Endothelial cell of umbilical vein (primary cell): Measurements from ENCODE around the gene KERA. TPM values are rescaled to one million over a fixed set of nuclear protein-coding genes. Genes with fewer than 3 reads are reported as not detected.

Experiments
- BruUV-seq: library from RNA; stranded (reverse); fragments of 400-500 nt; replicated peaks from 2 replicates; lab custom pipeline; 2021; lab: Mats Ljungman, UMichigan
- CTCF ChIA-PET: fragments of 300-600, 350-600 bp; sonication (Branson Sonifier 250); formaldehyde crosslinking; loops from one replicate; lab custom pipeline; 2021; ENCODE audit warnings: antibody characterized with exemption, inconsistent platforms; lab: Charles Lee
- POLR2A ChIA-PET: fragments of 300-600, 350-600 bp; sonication (Branson Sonifier 250); formaldehyde crosslinking; loops from one replicate; lab custom pipeline; 2021; ENCODE audit warnings: antibody characterized with exemption, inconsistent platforms; lab: Charles Lee
- DNase-seq: peaks from one replicate; pipeline ENCODE4 v3.0.0-alpha.2; 2011; ENCODE audit warnings: low read depth, low spot score
- FAIRE-seq: peaks from 2 replicates; lab custom pipeline; 2011; peaks lifted over from hg19 to GRCh38; lab: Jason Lieb, UNC
- H2AFZ ChIP-seq: 2 replicates; pipeline ENCODE4 v1.6.0; 2012; ENCODE audit warnings: low read depth, low read length, control low read depth, inconsistent platforms
- H3K27ac ChIP-seq: 2 replicates; pipeline ENCODE4 v1.5.1; 2011; ENCODE audit warnings: low read depth, mild to moderate bottlenecking, control low read depth, low read length, moderate library complexity; ENCODE audit not compliant: insufficient read depth
- H3K27me3 ChIP-seq, 2 experiments: 2 replicates each; pipeline versions ENCODE4 v1.6.0 to v1.6.1; 2011; ENCODE audit warnings: low read length in 2 of 2, mixed read lengths in 1 of 2; ENCODE audit not compliant: control insufficient read depth in 2 of 2, insufficient read depth in 2 of 2
- H3K36me3 ChIP-seq, 2 experiments: 2 replicates in 1 of 2; 3 replicates in 1 of 2; pipeline ENCODE4 v1.5.1; 2011; ENCODE audit warnings: low read length in 2 of 2, mild to moderate bottlenecking in 1 of 2, moderate library complexity in 1 of 2; ENCODE audit not compliant: control insufficient read depth in 2 of 2, insufficient read depth in 2 of 2; ENCODE audit errors: extremely low read depth in 1 of 2
- H3K4me1 ChIP-seq: 3 replicates; pipeline ENCODE4 v1.5.1; 2011; ENCODE audit warnings: mild to moderate bottlenecking, low read length; ENCODE audit not compliant: control insufficient read depth, insufficient read depth; ENCODE audit errors: extremely low read depth
- H3K4me2 ChIP-seq: 2 replicates; pipeline ENCODE4 v1.6.1; 2011; ENCODE audit warnings: low read length, control low read depth, mixed read lengths; ENCODE audit not compliant: insufficient read depth
- H3K4me3 ChIP-seq, 3 experiments: fragments of 200-600 bp in 1 of 3; sonication (generic), shearing (Covaris generic) in 1 of 3; replicated peaks in 1 of 3; 2 replicates each; pipeline ENCODE4 v1.5.1; 2011 to 2016; ENCODE audit warnings: control low read depth in 3 of 3, low read length in 3 of 3, mild to moderate bottlenecking in 2 of 3, inconsistent platforms in 1 of 3, low read depth in 1 of 3, moderate library complexity in 1 of 3; ENCODE audit not compliant: insufficient read depth in 1 of 3
- H3K79me2 ChIP-seq: 2 replicates; pipeline ENCODE4 v1.6.0; 2012; ENCODE audit warnings: low read length, inconsistent platforms; ENCODE audit not compliant: control insufficient read depth, insufficient read depth
- H3K9ac ChIP-seq: replicated peaks from 2 replicates; pipeline ENCODE3; 2011; ENCODE audit warnings: low read length, control low read depth; ENCODE audit not compliant: insufficient read depth; ENCODE audit errors: extremely low read depth
- H3K9me1 ChIP-seq: replicated peaks from 3 replicates; pipeline ENCODE4 v1.6.0; 2011; ENCODE audit warnings: mild to moderate bottlenecking, low read length; ENCODE audit not compliant: control insufficient read depth, insufficient read depth; ENCODE audit errors: extremely low read depth
- H3K9me3 ChIP-seq: replicated peaks from 2 replicates; pipeline ENCODE4 v1.5.1; 2012; ENCODE audit warnings: low read length, inconsistent platforms; ENCODE audit not compliant: control insufficient read depth, insufficient read depth
- H4K20me1 ChIP-seq: replicated peaks from 2 replicates; pipeline ENCODE3; 2011; ENCODE audit warnings: mild to moderate bottlenecking, low read length; ENCODE audit not compliant: control insufficient read depth, insufficient read depth; ENCODE audit errors: extremely low read depth
- EZH2 ChIP-seq: IDR thresholded peaks from 2 replicates; pipeline ENCODE4 v1.6.1; 2012; ENCODE audit warnings: borderline replicate concordance, low read depth, mild to moderate bottlenecking, moderate library complexity, low read length, inconsistent platforms; ENCODE audit not compliant: severe bottlenecking
- FOS ChIP-seq: IDR thresholded peaks from 2 replicates; pipeline ENCODE4 v1.6.1; 2011; ENCODE audit warnings: mild to moderate bottlenecking, low read length, moderate library complexity, borderline replicate concordance; ENCODE audit not compliant: insufficient read depth
- GATA2 ChIP-seq: IDR thresholded peaks from 2 replicates; pipeline ENCODE4 v1.7.0; 2011; ENCODE audit warnings: low read depth, mild to moderate bottlenecking, moderate library complexity, mixed read lengths, low read length; ENCODE audit not compliant: insufficient read length, insufficient read depth
- JUN ChIP-seq: IDR thresholded peaks from 2 replicates; pipeline ENCODE4 v1.6.1; 2011; ENCODE audit warnings: borderline replicate concordance, low read depth; ENCODE audit not compliant: insufficient read length, insufficient read depth
- MAX ChIP-seq: IDR thresholded peaks from 2 replicates; pipeline ENCODE4 v1.6.1; 2011; ENCODE audit not compliant: insufficient read depth, insufficient read length
- MYC ChIP-seq: IDR thresholded peaks from one replicate; pipeline ENCODE4 v1.6.1; 2011; ENCODE audit warnings: mild to moderate bottlenecking, low read depth, low read length
- POLR2A ChIP-seq: IDR thresholded peaks from 2 replicates; pipeline ENCODE4 v1.6.1; 2012; ENCODE audit warnings: low read depth, mild to moderate bottlenecking, control low read depth, low read length
- POLR2AphosphoS5 ChIP-seq: IDR thresholded peaks from 2 replicates; pipeline ENCODE4 v1.6.1; 2012; ENCODE audit warnings: low read depth, mild to moderate bottlenecking, control low read depth, low read length, moderate library complexity; ENCODE audit not compliant: insufficient read depth
- dilution Hi-C: fragments of 300-500 bp; cut with MboI; formaldehyde crosslinking; loops from one replicate; pipeline ENCODE4 v1.15.0; 2019; ENCODE audit warnings: low sequenced_read_pairs; ENCODE audit not compliant: extremely low pct_ligation_motif_present
- intact Hi-C: fragments of 100-400 bp; cut with micrococcal nuclease; formaldehyde crosslinking; loops from one replicate; pipeline ENCODE4 v1.10.0; 2022
- polyA plus RNA-seq, 4 experiments: library from polyadenylated mRNA; depleted of rRNA in 3 of 4; stranded (reverse) in 3 of 4; unstranded in 1 of 4; fragments of >200 nt; gene quantifications; 2 replicates each; pipeline versions ENCODE4 v1.2.1 to v1.2.3, GENCODE V29; 2011 to 2012; ENCODE audit warnings: missing spikeins in 1 of 4
- total RNA-seq: library from RNA; stranded (reverse); gene quantifications from 2 replicates; pipeline ENCODE4 v1.2.3, GENCODE V29; 2021
- TF ChIP-seq, protein P1 (sequence below), 2 donors: IDR thresholded peaks; 1 replicate in 1 of 2; 2 replicates in 1 of 2; pipeline ENCODE4 v1.5.1; 2011; ENCODE audit warnings: low read length in 2 of 2, mild to moderate bottlenecking in 2 of 2, moderate library complexity in 2 of 2, control low read depth in 1 of 2, inconsistent platforms in 1 of 2, low read depth in 1 of 2; ENCODE audit not compliant: insufficient read depth in 1 of 2; ENCODE audit errors: extremely low read depth in 1 of 2

Gene KERA
- total and polyA plus RNA-seq, 2 donors (not counting 3 experiments of a cell fraction or from before 2014, with no cell fraction given), result not detected

DNA sequence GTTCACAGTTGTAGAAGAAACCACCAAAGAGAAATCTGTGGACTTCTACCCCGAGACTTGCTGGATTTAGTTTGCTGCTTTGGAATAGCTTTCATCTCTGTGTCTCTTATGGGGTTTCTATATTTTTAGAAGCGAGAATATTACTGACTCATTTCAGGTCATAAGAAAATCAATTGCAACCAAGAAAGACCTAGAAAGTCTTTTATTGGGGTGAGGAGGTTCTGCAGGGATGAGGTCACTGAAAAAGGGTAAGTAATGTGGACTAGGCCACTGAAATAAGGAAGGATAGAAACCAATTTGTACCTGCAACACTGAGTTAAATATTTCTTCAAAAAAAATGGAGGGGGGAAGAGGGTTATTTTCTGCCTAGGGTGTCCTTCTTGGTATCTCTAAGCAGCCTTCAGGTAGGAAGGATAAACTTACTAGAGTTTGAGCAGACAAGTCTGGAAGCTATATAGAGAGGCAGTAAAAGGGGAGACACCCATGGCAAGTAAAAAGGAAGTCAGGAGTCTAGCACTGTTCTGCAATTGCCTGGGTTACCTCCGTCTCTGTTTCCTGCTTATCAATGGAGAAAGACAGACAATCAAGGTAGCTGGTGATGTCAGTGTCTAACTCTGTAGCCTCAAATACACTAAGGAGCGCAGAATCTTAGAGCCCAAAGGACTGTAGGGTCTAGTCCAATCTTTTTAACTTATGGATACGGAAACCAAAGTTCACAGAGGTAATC, 19.6 kb upstream of the KERA start:
- no peaks in the 10 kb centered on the region for H3K9me1 ChIP-seq
- no peaks in the 10 kb centered on the region for H3K4me1 ChIP-seq
- TF ChIP-seq FOS (no peak), EZH2 (no peak), POLR2AphosphoS5 (no peak), GATA2 (no peak), MYC (no peak), MAX (no peak), POLR2A (no peak), JUN (no peak)
- TF ChIP-seq, protein P1, sequence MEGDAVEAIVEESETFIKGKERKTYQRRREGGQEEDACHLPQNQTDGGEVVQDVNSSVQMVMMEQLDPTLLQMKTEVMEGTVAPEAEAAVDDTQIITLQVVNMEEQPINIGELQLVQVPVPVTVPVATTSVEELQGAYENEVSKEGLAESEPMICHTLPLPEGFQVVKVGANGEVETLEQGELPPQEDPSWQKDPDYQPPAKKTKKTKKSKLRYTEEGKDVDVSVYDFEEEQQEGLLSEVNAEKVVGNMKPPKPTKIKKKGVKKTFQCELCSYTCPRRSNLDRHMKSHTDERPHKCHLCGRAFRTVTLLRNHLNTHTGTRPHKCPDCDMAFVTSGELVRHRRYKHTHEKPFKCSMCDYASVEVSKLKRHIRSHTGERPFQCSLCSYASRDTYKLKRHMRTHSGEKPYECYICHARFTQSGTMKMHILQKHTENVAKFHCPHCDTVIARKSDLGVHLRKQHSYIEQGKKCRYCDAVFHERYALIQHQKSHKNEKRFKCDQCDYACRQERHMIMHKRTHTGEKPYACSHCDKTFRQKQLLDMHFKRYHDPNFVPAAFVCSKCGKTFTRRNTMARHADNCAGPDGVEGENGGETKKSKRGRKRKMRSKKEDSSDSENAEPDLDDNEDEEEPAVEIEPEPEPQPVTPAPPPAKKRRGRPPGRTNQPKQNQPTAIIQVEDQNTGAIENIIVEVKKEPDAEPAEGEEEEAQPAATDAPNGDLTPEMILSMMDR (IDR thresholded peaks at IDR 0.05; ENCODE audit: extremely low read depth in 1 of 2, insufficient read depth in 1 of 2, low read depth in 1 of 2, low read length in 2 of 2), result no peak
- H3K9me3 ChIP-seq, result no peaks in the 10 kb centered on the region
- no peaks in the 10 kb centered on the region for H3K79me2 ChIP-seq
- POLR2A ChIA-PET, result no interaction called here
- no peak overlapping the region for H2AFZ ChIP-seq
- DNase-seq (no peak), FAIRE-seq (no peak)
- no peaks in the 10 kb centered on the region for H3K27me3 ChIP-seq
- no TSS peak for BruUV-seq
- H3K4me2 ChIP-seq, result no peak overlapping the region
- no peaks in the 10 kb centered on the region for H3K36me3 ChIP-seq
- no peak overlapping the region for H3K4me3 ChIP-seq
- intact Hi-C loops (no loop called here), dilution Hi-C loops (no loop called here)
- H4K20me1 ChIP-seq, result no peaks in the 10 kb centered on the region
- no peak overlapping the region for H3K27ac ChIP-seq
- CTCF ChIA-PET, result interaction anchor here (1.9 kb wide), 1 partner anchor 17 kb away, joined by 5 read pairs; no protein-coding TSS in a partner anchor
- no peak overlapping the region for H3K9ac ChIP-seq
